Germinal center (tissue), 1 donor: ENCODE measurements around the gene BRD7.
A peak's percentile ranks its signal among the peaks of the same experiment; 100 is the strongest.

Source experiments
- DNase-seq: peaks from one replicate; pipeline ENCODE4 v3.0.0; 2012; ENCODE audit warnings: mixed read lengths, low spot score

BRD7 gene

DNA sequence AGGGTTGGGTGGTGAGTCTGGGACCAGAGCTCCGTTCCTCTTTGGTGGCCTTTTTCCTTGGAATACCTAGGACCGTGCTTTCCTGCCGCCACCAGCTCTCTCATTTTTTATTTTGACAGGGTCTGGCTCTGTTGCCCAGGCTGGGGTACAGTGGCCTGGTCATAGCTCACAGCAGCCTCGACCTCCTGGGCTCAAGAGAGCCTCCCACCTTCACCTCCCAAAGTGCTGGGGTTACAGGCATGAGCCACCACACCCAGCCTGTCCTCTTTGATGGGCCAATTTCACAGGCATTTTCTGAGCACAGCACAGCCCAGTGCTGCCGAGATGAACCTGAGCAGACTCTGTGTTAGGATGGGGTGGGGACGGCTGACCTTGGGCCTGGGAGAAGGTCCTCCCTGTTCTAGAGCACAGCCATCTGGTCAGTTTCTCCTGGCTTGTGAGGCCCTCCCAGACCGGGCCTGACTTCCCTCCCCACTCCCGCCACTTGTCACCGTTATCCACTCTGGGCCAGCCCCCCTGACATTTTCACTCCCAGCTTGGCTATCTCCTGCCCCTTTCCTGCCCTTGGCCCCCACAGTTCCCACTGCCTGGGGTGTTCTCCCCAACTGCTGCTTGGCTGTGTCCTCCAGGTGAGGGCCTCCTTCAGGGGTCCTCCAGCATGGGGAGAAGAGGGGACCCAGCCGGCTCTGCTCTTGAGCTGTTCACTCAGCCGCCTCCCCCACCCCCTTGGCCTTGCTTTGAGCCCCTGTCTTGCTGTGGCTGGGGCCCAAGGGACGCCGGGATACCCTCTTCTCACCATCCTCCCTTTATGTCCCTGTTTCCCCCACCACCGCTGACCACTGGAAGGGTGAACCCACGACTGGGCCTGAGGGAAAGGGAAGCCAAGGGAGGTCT lies 97.4 kb downstream of the BRD7 start:
- DNase-seq: no peak

DNA sequence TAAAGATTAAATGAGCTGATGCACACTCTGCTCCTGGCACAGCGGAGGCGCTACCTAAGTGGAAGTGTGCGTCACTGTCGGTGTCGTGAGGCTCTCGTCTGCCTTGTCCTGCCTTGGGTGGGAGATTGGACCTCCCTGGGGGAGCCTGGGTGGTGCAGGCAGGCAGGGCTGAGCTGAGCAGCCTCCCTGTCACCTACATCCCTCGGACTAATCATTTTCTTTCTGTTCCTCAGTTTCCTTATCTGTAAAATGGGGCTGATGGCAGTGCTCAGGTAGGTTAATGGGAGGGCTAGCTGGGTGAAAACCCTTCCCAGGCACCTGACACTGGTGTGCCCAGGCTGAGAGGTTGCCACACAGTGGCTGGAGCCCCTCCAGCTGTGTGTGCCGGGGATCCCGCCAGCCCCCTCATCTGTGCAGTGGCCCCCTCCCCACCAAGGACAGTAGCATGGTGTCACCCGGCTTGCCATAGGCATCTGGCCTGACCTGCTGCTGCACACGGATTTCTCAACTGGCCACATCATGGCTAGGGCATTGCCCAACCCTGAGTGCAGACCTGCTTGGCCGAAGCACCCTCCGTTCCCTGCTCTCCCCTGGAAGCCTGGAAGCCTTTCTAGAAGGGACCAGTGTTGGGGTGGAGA lies 98.2 kb downstream of the BRD7 start:
- no peak for DNase-seq

DNA sequence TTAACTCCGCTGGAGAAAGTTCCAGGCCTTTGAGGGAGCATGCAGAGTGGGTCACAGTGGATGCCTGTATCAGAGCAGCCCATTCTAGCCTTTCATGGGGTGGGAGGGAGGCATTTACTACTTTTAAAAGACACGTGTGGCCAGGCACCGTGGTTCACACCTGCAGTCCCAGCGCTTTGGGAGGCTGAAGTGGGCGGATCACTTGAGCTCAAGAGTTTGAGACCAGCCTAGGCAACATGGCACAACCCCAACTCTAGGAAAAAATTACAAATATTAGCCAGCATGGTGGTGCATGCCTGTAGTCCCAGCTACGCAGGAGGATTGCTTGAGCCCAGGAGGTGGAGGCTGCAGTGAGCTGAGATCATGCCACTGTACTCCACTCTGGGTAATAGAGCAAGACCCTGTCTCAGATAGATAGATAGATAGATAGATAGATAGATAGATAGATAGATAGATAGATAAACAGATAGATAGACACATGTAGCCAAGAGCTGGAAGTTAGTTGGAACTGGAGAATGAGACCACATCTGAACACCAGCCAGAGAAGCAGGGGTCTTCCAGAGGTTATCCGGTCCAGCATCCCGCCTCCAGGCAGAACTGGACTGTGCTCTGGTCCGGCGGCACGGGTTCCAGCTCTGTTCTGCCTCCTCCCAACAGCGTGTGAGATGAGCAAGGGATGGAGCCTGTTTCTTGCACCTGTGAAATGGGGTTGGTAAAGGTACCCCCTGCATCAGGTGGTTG lies 98.8 kb downstream of the BRD7 start:
- no peak for DNase-seq

DNA sequence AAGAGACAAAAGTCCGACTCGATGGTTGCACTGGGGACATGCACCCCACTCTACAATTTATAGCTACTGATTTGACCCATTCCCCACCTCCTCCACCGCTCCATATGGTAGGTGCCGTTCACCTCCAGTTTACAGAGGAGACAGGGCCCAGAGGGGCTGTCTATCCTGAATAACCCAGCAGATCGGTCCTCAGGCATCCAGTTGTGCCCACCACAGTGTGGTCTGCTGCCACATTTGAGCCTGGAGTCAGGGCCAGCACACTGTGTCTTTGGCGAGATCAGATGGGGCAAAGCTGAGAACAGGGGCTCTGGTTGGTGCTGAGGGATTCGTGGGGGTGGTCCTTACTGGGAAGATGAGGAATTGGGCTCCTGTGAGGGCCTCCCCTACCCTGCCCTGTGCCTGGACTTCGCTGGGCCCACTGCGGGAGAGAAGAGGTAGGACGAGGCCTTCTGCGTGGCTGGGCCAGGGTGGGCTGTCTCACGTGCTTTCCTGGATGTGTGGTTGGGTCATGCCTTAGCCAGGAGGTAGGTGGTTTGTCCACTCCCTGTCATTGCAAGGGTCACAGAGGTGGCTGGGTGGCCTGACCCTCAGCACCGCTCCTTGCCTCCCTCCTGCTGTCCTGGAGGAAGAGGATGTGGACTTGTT lies 99.6 kb downstream of the BRD7 start:
- no peak for DNase-seq

DNA sequence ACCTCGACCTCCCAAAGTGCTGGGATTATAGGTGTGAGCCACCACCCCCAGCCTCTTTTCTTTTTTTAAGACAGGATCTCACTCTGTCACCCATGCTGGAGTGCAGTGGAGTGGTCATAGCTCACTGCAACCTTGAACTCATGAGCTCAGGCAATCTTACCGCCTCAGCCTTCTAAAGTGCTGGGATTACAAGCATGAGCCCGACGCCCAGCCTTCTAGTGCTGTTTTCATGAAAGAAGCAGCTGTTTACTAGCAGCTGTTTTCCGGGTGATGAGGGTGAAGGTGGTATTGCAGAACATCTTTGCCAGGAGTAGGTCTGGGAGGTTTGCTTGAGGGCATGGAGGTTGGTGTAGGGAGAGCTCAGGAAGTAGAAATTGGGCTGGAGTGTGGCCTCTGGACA lies 100.4 kb downstream of the BRD7 start:
- DNase-seq: no peak

DNA sequence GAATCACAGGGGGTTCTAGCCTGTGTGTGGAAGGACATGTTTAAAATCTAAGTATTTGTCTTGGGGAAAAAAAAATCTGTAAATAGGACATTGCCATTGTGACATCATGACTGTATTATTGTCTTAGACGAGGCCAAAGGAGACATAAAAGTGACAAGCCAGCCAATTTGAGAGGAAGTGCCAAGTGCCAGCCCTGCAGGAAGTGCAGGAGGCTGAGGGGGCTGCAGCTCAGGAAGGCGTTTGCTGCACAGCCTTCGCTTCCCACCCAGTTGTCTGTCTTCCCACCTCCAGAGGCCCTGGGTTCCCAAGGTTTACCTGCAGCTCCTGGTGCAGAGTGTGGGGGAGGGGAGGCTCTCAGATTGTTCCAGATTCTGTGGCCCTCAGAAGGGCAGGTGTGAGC lies 101.1 kb downstream of the BRD7 start:
- no peak for DNase-seq

DNA sequence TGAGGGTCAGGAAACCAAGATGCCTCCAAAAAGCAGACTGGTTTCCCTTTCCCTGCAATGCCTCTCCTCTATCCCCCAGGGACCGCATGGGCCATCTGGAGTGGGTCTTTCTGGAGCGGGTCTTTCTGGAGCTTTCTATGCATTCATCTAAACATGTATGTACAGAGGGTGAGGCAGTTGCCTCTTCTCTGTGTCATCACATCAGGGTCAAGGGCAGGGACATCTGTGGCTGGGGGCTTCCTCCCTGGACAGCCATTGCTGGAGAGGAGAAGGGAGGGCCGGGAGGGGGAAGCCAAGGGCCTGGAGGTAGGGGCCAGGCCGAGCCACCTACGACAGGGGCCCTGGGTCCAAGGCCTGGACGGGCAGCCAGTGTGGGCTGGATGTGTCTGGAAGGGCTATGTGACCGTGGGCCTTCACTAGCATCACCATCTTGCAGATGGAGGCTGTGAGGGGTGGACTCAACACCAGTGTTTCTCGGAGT lies 101.6 kb downstream of the BRD7 start:
- DNase-seq: no peak

DNA sequence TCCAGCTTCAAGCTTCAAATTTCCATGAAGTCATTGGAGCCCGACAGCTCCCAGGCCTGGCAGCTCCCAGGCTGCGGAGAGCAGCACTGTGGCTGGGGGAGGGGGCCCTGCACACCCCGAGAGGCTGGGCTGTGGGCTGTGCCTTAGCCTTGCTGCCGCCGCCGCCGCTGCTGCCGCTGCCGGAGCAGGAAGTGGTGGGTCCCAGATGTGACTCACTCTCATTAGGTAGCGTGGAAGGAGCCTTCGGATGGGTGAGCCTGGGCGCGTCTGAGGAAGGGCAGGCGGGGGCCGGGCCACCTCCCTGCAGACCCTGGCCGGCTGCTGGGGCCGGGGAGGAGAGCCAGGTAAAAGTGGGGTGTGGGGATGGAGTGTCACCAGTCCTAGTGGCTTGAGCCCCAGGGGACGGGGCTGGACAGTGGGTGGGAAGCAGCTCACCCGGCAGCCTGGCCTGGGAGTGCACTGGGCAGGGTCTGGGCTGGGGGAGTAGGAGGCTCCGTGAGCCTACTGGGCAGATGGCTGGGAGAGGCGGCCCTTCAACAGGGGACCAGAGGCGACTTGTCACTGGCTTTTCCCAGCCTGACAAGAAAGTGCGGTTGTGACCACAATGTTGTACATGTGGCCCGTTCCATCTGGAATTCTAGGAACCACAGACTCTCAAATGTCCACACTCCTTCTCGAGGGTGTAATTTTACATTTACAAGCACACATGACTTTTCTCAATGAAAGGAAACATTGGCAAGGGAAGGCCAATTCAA lies 102.3 kb downstream of the BRD7 start, which contains the start of gene ADCY7:
Gene ADCY7, plus strand, starts transcription at position 215 of the 755 bp plus-strand sequence. CDS start 21,629 bp downstream, outside the sequence.
- peak; percentile 65 for DNase-seq
